Muscle of back (tissue), 11 donors: ENCODE data around the gene FOXP1. TPM values are rescaled to one million over a fixed set of nuclear protein-coding genes. Genes with fewer than 3 reads are reported as not detected.

Experiments
- DNase-seq, 3 donors: peaks; one replicate each; pipeline versions ENCODE4 v3.0.0 to v3.0.0-alpha.2; 2013
- polyA plus RNA-seq, 10 donors: library from polyadenylated mRNA; unstranded; fragments of 120-200 nt; gene quantifications; one replicate each; pipeline ENCODE4 v1.2.1, GENCODE V29; 2013; ENCODE audit not compliant: insufficient read length in 10 of 10

FOXP1 gene
- polyA plus RNA-seq, 10 donors, result 17.1 to 26.3 (median 20.8) TPM

DNA sequence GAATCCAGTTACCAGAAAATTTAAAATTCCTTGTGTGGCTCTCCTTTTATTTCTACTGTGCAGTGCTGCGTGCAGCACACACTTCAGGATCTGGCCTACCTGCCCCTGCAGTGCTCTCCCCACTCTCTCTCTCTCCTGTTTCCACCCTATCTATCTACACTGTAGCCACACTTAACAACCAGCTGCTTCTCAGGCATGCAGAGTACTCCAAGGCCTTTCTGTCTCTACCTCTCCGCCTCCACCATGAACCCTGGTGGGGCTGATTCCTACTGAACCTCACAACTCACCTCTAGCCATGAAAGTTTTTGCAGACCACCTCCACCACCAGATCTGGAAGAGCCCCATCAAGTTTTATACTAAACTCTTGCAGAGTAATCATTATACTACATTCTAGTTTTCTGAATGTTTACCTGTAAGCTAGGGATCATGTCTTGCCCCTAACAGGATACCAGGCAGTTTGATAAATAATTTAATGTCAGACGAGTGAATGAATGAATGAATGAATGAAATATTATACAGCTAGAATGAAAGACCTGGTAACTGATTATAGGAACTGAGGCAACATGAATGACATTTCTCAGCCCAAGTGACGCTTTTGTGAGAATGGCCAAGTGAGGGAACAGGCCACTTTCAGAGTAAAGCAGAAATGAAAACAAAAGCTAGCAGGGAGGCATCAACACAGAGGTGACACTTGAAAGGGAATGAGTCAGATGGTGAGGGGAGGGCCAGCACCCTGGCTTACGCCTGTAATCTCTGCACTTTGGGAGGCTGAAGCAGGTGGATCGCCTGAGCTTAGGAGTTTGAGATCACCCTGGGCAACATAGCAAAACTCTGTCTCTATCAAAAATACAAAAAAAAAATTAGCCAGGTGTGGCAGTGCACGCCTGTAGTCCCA lies 363.5 kb downstream of the FOXP1 start:
- no peak for DNase-seq

DNA sequence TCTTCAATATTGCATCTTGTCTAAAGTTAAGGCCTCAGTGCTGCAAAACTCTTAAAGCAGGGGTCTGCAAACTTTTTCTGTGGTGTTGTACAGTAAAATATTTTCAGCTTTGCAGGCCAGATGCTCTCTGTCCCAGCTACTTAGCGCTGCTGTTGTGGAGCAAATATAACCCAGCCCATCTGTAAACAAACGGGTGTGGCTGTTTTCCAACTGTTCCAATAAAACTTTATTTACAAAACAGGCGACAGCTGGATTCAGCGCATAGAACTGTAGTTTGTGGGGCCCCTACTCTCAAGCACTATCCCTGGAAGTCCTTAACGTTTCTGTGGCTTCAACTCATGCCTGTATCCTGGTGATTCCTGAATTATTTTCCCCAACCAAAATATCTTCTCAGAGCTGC lies 365.0 kb downstream of the FOXP1 start:
- DNase-seq, result no peak

DNA sequence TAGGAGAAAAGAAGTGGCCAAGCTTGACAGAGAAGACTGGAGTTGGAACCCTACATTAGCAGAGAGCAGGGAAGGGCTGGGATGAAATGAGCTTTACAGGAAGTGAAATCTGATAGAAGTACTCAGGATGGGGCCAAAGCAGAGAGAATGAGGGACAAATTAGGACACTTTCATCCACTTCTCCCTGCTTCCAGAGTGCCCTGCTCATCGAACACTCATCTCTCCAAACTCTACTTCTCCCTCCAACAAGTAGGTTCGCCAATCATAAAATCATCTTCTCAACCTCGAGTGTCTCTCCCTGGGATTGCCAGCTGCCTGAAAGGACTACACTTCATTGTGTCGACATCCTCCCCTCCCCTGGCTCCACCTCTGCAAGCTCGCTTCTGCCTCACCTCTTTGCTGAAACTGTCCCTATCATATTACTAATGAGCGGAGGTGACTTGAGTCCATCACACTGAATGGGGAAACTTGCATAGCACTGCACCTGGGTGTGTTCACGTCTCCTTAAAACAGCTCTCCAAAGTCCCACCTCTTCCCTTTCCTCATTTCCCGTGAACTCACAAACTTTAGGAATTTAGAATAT lies 365.8 kb downstream of the FOXP1 start:
- DNase-seq, result no peak

DNA sequence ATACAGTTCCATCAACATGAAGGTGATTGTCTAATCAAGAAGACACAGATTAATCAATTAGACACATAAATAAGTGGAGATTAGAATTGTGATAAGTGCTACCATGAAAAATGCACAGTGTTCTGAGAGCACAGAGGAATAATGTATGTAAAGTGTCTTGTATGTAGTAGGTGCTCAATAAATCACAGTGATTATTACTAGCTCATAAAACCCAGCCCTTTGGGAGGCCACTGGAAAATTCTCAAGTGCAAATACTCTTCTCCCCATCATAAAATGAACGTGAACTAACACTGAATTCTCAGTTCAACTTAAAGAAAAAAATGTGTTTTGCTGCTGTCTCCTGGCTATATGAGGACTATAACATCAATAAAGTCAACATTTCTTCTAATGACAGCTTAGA lies 368.2 kb downstream of the FOXP1 start:
- no peak for DNase-seq

DNA sequence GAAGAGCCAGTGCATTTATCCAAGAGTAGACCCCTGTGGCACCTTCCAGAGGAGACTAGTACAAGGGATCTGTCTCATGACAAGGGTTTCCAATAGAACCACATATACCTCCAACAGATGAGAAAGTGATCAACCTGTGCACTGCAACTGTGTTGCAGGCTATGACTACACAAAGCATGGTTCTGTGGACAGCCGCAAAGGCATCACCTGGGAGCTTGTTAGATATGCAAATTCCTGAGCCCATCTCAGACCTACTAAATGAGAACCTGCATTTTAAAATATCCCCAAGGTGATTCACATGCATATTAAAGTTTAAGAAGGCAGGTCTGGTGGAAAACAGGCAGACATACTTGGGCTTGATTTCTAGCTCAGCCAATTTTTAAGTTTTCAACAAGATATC lies 368.7 kb downstream of the FOXP1 start:
- DNase-seq, result no peak

DNA sequence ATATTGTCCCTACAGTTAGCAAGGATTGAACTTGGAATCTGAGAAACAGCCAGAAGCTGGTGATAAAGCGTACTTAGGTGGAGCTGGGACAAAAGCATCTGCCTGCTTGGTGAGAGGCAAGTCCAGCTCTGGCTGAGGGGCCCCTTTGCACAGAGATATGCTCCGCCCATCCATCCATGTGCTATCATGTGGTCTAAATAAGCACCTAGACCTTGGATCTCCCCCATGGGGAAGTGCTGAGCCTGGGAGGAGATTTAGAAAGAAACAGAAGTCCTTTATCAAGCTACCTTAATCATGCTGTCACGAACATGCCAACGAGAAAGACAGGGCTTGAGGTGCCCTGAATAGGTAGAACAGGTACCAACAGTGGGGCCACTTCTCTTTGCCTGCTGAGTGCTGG lies 369.5 kb downstream of the FOXP1 start:
- DNase-seq, result no peak

DNA sequence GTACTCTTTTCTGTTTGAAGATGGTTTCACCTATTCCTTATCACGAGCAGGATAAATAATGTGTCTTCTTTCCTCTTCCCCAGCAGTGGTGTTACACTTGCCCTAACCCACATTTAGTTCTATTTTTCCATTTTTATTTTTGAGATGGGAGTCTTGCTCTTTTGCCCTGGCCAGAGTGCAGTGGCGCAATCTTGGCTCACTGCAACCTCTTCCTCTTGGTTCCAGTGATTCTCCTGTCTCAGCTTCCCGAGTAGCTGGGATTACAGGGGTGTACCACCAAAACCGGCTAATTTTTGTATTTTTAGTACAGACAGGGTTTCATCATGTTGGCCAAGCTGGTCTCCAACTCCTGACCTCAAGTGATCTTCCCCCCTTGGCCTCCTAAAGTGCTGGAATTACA lies 372.4 kb downstream of the FOXP1 start:
- DNase-seq, result no peak

DNA sequence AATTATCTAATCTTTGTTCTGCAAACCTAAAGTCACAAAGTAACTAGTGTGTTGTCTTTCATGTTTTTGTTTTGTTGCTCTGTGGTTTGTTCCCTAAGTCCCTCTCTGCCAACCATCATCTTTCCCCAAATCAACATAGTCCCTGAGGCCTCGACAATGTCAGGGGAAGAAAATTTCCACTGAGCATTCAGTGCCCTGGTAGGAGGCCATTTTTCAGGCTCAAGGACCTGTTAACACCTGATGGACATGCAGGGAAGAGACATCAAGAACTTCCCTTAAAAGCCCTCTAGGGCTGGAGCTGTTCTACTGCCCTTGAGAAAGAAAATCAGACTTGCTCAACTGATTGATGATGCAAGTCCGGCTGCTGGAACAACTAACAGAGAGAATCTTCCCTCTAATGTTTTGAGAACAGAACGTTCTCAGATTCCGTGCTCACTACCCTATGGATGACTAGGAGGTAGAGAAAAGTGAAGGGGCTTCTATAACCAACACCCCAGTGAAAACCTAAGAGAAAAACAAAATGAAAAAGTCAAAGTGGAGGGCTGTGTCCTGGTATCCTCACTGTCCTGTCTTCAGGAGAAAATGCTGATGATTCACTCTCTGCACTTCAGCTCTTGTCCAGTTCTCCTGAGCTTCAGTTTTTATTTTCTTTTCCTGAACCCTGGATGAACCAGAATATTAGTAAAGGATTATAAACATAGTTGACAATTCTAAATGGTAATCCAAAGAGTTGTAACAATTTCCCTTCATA lies 373.1 kb downstream of the FOXP1 start:
- DNase-seq, result no peak

DNA sequence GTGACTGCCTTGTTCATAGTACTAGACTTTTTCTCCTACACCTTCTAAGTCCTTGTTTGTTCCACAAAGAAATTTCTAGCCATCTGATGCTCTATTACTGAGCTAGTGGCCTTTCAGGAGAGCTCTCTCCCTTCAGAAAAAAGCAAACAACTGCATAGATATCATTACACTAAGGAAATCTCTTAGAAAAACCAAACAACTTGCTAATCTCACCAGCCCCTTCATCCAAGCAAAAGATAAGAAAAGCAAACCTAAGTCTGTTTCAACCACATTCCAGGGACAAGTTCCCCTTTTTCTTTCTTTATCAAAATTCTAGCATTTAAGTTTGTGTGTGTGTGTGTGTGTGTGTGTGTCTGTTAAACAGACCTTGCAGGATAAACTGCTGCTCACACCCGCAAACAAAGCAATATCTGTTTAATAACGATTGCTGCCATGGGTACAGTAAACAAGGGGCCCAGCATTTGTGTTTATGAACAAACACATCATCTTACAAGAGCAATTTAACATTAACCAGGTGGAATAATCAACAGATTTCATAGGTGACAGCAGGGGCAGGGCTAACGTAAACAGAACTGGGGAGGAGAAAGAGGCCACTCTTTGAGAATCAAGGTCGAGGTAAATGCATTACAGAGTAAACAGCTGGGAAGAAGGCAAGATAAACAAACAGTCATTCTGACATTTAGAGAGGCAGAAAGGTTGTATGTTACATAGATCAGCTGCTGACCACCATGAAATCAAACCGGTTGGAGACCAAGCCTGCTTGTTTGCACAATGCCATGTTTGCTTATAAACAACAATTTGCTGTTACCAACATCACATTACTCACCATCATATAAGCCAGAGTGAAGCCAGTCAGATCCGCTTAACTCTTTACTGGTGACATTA lies 375.1 kb downstream of the FOXP1 start:
- no peak for DNase-seq

DNA sequence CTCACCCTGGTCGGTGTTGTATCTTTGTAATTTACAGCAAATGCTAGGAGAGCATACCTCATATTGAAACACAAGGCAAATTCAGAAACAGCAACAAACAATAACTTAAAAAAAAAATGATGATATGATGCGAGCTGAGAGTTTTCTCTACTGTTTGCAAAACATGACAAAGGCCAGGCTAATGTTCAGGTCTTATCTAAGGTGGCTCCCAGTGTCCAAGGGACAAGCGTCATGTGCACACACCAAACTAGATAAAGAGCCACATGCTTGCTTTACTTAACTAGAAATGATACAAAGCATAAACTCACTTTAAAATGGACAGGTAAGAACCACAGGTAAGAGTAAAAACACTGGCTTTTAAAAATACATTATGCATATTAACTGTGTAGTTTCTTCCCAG lies 375.9 kb downstream of the FOXP1 start:
- no peak for DNase-seq

DNA sequence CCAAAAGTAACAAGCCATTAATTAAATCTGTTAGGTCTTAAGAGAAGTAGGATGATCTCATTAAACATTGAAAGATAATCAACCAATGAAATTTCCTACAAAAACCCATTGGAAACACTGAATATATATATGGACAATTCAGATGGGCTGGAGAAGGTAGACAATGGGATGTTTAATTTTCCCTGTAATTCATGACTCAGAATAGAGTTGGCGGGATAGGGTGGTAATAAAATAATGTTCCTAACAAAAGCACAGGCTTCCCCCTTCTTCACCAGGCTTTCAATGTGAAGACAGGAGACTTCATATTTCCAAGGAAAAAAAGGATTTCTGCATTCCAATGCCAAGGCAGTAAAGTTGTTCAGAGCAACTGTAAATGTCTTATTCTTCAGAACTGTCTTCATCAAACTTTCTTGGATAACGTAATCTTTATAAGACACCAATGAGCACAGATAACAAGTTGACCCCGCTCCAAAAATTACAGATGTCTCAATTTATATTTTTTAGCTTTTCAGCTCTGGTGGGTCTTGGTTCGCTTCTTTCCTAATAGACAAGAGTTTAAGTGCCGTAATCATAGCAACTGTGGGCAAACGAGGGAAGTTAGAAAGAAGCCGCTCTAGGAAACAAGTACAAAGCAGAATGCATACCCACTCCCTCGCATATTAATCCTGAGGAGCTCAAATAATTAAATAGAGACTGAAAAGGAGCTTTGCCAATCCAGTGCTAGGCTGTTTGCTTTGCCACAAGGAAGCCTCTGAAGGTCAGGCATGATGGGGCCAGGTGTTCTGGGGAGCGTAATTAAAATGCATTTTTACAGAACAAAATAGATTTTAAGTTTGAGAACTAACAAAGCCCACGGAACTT lies 377.0 kb downstream of the FOXP1 start:
- DNase-seq, result no peak

DNA sequence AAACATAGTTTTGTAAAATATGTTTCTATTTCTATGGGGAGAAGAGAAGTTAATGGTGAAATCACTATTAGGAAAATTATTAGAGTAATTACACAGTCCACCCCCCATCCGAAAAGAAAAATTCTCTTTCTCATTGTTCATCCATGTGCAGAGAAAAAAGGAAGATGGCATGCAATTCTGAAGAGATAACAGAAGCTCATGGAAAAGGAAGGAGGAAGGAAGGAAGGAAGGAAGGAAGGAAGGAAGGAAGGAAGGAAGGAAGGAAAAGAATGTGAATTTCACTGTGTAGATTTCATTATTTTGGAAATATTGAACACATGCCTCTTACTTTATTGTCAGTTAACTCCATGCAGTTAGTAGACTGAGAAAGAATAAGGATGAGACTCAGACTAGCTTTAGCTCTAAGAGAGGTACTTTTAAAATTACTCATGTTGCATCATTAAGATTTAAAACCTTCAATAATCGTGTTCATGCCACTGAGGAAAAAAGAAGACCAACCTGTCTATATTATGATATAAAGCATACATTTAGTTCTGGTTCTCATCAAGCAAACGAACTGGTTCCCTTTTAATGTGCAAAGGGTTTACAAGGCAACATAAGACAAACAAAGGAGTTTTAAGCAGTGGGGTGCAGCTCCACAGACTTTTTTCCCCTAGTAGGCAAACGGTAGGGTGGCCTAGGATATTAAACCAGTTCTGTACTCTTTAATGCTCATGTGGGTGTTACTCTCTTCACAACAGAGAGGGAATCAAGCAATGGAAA lies 379.6 kb downstream of the FOXP1 start:
- no peak for DNase-seq

DNA sequence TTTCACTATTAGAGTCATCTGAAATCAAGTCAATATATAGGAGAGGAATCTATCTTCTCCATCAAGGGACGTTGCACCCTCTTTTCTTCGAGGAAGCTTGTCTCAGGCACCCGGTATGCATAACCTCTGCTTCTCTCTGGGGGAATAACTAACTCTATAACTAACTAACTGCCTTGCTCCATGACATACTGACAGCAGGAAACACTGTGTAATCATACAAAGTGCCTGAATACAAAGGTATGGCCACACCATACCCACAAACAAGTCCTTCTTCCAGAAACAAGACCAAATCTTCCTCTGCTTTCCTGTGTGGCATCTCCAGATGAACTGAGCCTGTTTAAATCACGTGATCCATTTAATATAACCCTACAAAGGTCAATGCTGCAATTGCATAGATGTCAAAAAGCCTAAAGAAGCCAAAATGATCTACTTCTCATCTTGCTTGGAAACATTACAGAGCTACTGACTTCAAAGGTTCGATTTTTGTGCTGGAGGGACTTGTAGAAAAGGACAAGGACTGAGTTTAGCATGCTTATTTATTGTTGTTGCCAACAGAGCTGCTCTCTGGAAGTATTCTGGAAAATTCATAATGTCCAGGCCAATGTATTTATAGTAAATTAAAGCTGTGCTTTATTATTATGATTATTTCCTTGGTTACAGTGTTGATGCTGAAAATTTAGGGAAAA lies 380.5 kb downstream of the FOXP1 start:
- peak; percentile 40 to 68 (median 54) for DNase-seq

DNA sequence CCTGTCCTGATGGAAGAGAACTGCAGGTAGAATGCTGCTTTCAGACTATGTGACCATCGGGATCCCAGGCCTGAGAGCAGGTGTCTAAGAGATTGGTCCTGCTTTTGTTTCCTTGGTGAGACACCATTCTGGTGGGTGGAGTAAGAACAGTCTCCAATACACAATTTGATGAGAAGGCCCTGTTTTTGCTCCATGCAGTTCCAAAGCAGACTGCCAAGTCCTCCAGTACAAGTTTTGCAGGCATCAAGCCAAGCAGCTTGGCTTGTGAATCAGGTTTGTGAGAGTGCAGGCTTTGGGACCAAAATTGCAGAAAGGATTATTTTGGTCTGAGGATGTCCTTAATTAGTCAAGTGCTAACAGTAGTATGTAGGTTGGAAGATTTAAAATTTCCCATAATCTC lies 381.6 kb downstream of the FOXP1 start:
- peak; percentile 72 to 93 (median 90) for DNase-seq

DNA sequence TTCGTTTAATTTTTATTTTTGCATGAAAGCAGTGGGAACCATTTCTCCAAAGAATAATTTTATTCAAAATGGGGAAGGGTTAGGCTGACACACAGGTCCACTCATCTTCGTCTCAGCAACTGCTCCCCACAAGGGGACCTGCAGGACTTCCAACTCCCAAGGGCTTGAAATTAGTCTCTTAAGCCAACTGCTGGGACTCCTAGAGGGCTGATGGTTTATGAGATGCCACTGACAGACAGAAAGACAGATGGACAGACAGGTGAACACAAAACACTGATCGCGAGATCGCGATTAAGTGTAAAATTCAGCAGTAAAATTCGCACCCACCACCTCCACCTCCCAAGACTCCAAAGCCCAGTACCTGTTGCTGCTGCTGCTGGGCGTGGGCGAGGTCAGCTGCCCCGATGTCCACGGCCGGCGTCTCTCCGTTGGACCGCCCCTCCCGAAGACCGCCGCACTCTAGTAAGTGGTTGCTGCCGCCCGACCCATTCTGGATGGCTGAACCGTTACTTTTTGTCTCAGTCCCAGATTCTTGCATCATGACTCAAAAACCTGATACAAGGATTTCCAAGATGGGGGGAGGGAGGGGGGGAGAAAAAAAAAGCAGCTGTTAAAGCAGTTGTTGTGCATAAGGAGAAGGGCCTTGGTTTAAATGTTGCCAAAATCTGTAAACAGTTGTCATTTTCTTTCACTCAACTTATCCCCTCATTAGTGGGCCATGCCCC lies 385.5 kb downstream of the FOXP1 start:
- no peak for DNase-seq

DNA sequence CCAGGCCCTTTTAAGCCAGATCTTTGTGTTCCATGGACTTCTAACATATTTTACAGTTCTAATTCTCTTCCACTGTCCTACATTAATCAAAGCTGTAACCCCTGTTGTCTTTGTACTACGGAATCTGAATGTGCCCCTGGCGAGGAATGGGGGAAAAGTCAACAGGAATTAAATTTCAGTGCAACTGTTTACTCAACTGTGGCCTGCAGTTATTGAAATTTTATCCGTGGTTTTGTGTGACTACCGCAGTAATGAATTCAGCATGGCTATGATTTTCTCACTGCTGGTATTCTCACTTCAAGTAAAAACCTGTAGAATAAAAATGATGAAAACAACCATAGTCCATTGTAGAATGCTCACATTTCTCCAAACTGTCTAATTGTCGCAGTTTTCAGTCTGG lies 388.0 kb downstream of the FOXP1 start:
- peak in 1 of 3 donors; percentile 43 for DNase-seq

DNA sequence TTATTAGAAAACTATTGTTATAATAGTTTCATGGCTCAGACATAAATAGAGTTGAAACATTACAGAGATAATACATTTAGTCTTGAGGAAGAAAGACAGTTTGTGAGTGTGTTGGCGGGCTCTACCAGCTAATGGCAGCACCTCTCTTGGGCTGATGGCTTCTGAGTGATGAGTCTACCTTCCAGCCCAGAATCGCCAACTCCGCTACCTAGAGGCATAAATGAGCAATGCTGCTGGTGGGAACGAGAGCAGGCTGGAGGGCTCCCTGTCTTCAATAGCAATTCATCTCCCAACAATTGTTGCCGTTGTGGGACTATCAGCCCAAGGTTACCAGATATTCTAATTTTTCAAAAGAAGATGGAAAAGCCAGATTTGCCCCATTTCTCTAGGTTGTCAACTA lies 388.7 kb downstream of the FOXP1 start:
- DNase-seq, result no peak

DNA sequence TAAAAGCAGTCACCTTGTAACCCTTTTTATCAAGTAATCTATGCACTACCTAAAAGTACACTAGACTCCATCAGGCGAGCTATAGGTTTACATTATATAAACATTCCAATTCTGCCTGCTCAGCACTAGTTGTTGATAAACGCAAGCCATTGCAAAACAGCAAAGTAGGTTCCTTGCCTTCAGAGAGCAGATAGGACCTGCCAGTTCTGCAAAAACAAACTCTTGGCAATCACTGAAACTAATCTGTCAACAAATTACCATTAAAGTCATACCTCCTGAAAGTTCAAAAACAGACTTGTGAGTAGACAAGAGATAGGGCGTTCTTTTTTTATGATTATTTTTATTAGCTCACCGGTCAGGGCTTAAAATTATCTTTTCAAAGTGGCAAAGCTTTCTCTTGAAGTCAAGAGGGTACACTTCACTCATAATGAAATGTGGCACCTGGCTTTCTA lies 392.5 kb downstream of the FOXP1 start:
- DNase-seq, result no peak

DNA sequence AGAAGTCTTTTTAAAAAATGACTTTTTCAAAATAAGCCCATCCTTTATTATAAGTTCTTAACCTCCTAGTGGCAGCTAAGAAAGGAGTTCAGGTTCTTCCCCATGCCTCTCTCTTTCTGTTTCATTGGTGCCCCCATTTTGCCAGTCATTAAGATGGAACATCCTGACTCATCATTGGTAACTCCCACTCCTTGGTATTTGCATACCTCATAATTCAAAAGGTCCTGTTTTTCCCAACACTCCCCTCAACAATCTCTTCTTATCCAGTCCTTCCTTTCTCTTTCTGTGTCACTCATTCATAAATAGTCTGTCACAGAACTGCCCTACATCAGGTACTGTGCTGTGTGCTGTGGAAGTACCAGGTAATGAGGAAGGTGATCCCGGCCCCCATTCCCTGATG lies 394.0 kb downstream of the FOXP1 start:
- DNase-seq, result no peak
